ENCODE results near the gene B2M. TPM values are rescaled to one million over a fixed set of nuclear protein-coding genes. Genes with fewer than 3 reads are reported as not detected.
A peak's percentile ranks its signal among the peaks of the same experiment; 100 is the strongest.

The B2M gene
- total and polyA plus RNA-seq, 2 of the 13 experiments (the other 11 are each of a cell fraction or from before 2014, with no cell fraction given) = 784 to 857 TPM

GRCh38 chr15:44663410-44664308 is 47.7 kb upstream of the B2M start, which contains the start of gene SPG11 (continued):
- TF ChIP-seq TFE3 (CRISPR knock-in tag; IDR thresholded peaks at IDR 0.05) (peak; percentile 98), ZNF367 (CRISPR knock-in tag; IDR thresholded peaks at IDR 0.05; ENCODE audit: borderline replicate concordance) (peak; percentile 88), WIZ (CRISPR knock-in tag; IDR thresholded peaks at IDR 0.05) (peak; percentile 70; the same call in 1 of the 2 replicates), FOXA1 (IDR thresholded peaks at IDR 0.05) (no peak), FOXA1 (CRISPR knock-in tag; IDR thresholded peaks at IDR 0.05) (no peak; the same call in 1 of the 2 replicates), STAT5B (CRISPR knock-in tag; IDR thresholded peaks at IDR 0.05) (peak; percentile 81; the same call in 1 of the 2 replicates), ZNF30 (CRISPR knock-in tag; IDR thresholded peaks at IDR 0.05) (0 out of 2 replicates have a peak, but pooled peaks have one; percentile 70), ZNF83 (CRISPR knock-in tag; IDR thresholded peaks at IDR 0.05; ENCODE audit: borderline replicate concordance) (0 out of 2 replicates have a peak, but pooled peaks have one; percentile 33), AHR (CRISPR knock-in tag; IDR thresholded peaks at IDR 0.05) (no peak; the same call in 1 of the 2 replicates), NFE2L1 (CRISPR knock-in tag; IDR thresholded peaks at IDR 0.05; ENCODE audit: borderline replicate concordance) (peak; percentile 47; the same call in 1 of the 2 replicates), HNF4G (IDR thresholded peaks at IDR 0.05; ENCODE audit: borderline replicate concordance, low read depth, low read length) (no peak), HNF4G (CRISPR knock-in tag; IDR thresholded peaks at IDR 0.05; ENCODE audit: borderline replicate concordance, low read depth) (peak; percentile 73), PATZ1 (CRISPR knock-in tag; IDR thresholded peaks at IDR 0.05) (no peak), ELK4 (CRISPR knock-in tag; IDR thresholded peaks at IDR 0.05; ENCODE audit: borderline replicate concordance) (peak; percentile 88; the same call in 1 of the 2 replicates), TOPORS (CRISPR knock-in tag; IDR thresholded peaks at IDR 0.05) (peak; percentile 62; the same call in 1 of the 2 replicates), YEATS2 (CRISPR knock-in tag; IDR thresholded peaks at IDR 0.05; ENCODE audit: borderline replicate concordance) (peak; percentile 92; the same call in 1 of the 2 replicates), BHLHE40 (IDR thresholded peaks at IDR 0.05; ENCODE audit: low read length) (peak; percentile 65), ZNF547 (CRISPR knock-in tag; IDR thresholded peaks at IDR 0.05) (peak; percentile 84), ZNF160 (CRISPR knock-in tag; IDR thresholded peaks at IDR 0.05) (no peak), THYN1 (CRISPR knock-in tag; IDR thresholded peaks at IDR 0.05; ENCODE audit: borderline replicate concordance, low read depth) (no peak), IKZF5 (CRISPR knock-in tag; IDR thresholded peaks at IDR 0.05) (peak; percentile 74), ZZZ3 (CRISPR knock-in tag; IDR thresholded peaks at IDR 0.05; ENCODE audit: borderline replicate concordance) (no peak; the same call in 1 of the 2 replicates), ZNF691 (CRISPR knock-in tag; IDR thresholded peaks at IDR 0.05; ENCODE audit: borderline replicate concordance, low read depth) (peak; percentile 86)
